Endometrial microvascular endothelial cells (primary cell): Measurements from ENCODE around the gene ZPBP. TPM values are rescaled to one million over a fixed set of nuclear protein-coding genes. Genes with fewer than 3 reads are reported as not detected.

Experiments used
- in situ Hi-C: cut with HindIII; loops from 2 replicates; pipeline ENCODE4 v1.10.0; 2017; ENCODE audit warnings: low sequenced_read_pairs, low pct_unique_long_range_greater_than_20kb; ENCODE audit errors: inconsistent ontology term
- total RNA-seq: library from RNA; depleted of rRNA; stranded (reverse); fragments of >200 nt; gene quantifications from one replicate; pipeline ENCODE4 v1.2.3, GENCODE V29; 2015; ENCODE audit errors: inconsistent ontology term

The ZPBP gene
- not detected for total RNA-seq

- in situ Hi-C loops, result no loop called here
These were observed at the start of gene ZPBP for GRCh38 chr7:50092579-50093491. Gene ZPBP (minus strand): TSS chr7:50093246. CDS start chr7:50093194, 52 bp downstream.

- in situ Hi-C loops, result no loop called here
These were observed 49.5 kb upstream of the ZPBP start for GRCh38 chr7:50142425-50143017.

- in situ Hi-C loops, result no loop called here
These were observed 48.8 kb upstream of the ZPBP start for GRCh38 chr7:50141854-50142253.

GRCh38 chr7:50141131-50141530, 48.1 kb upstream of the ZPBP start:
- in situ Hi-C loops, result no loop called here

GRCh38 chr7:50140688-50141087, 47.6 kb upstream of the ZPBP start:
- in situ Hi-C loops, result no loop called here

- in situ Hi-C loops, result no loop called here
These were observed 45.1 kb upstream of the ZPBP start for GRCh38 chr7:50138101-50138500.

- in situ Hi-C loops, result no loop called here
These were observed 32.7 kb upstream of the ZPBP start for GRCh38 chr7:50125766-50126165.

GRCh38 chr7:50121286-50121685, 28.2 kb upstream of the ZPBP start:
- in situ Hi-C loops, result no loop called here

- in situ Hi-C loops, result no loop called here
These were observed 27.0 kb upstream of the ZPBP start for GRCh38 chr7:50119815-50120637.

- in situ Hi-C loops, result no loop called here
These were observed 19.2 kb upstream of the ZPBP start for GRCh38 chr7:50112250-50112649.

GRCh38 chr7:50101873-50102272, 8.8 kb upstream of the ZPBP start:
- in situ Hi-C loops, result no loop called here

- in situ Hi-C loops, result no loop called here
These were observed 2.6 kb upstream of the ZPBP start for GRCh38 chr7:50095634-50096033.

- in situ Hi-C loops, result no loop called here
These were observed 4.5 kb downstream of the ZPBP start for GRCh38 chr7:50088463-50089129.

- in situ Hi-C loops, result no loop called here
These were observed 7.7 kb downstream of the ZPBP start for GRCh38 chr7:50085344-50085743.

GRCh38 chr7:50073093-50073492, 20.0 kb downstream of the ZPBP start:
- in situ Hi-C loops, result no loop called here

GRCh38 chr7:50069613-50070012, 23.4 kb downstream of the ZPBP start:
- in situ Hi-C loops, result no loop called here

GRCh38 chr7:50068850-50069551, 24.0 kb downstream of the ZPBP start:
- in situ Hi-C loops, result no loop called here

- in situ Hi-C loops, result no loop called here
These were observed 25.0 kb downstream of the ZPBP start for GRCh38 chr7:50068026-50068425.
